GM18526 (cell line): ENCODE data around the gene PHC2.

ENCODE experiments used
- POLR2A ChIP-seq: IDR thresholded peaks from 3 replicates; pipeline ENCODE4 v1.6.1; 2011; ENCODE audit not compliant: insufficient read length; ENCODE audit errors: extremely low read depth

Gene PHC2

DNA sequence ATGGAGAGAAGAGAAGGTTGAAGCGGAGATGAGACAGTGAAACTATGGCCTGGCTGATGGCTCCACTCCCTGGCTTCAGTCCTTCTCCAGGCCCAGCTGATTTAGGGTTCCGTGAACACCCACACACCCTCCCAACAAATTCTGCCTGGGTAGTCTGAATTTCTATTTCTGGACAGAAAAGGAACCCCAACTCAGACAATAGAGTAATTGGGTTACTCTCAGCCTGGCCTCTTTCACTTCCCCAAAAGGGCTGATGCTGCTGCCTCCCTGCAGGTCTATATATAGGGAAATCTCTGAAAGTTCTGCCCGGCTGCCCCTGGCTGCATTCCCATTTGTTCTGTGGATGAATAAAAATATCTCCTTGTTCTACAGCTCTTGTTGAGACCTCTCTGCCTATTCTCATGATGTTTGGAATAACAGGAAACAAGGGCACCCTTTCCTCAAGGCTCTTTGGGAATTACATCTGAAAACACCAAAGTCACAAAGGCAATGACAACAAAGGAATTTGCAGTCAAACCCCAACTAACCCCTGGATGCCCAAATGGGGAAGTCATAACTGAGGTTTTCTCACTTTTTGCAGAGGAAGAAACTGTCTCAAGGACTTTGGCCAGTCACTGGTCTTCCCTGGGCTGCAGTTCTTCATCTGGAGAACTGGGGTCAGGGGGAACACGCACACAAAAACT is 30.2 kb upstream of the PHC2 start:
- no peak for TF ChIP-seq POLR2A

DNA sequence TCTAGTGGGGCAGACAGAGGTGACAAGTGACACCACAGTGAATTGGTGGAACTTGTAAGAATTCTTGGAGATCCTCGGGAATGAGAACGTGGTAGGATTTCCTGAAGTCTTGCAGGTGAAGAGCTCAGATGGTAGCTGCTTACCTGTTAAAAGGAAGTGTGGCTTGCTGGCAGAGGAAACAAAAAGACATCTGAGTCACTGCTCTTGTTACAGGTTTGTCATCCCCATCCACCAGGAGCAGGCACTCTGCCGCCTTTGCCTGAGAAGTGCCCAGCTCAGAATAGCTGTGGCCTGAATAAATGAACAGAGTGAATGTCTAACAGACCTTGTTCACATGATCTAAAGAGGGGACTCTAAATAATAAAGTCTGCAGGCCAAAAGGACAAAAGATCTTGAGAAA is 29.2 kb upstream of the PHC2 start:
- TF ChIP-seq POLR2A = no peak

DNA sequence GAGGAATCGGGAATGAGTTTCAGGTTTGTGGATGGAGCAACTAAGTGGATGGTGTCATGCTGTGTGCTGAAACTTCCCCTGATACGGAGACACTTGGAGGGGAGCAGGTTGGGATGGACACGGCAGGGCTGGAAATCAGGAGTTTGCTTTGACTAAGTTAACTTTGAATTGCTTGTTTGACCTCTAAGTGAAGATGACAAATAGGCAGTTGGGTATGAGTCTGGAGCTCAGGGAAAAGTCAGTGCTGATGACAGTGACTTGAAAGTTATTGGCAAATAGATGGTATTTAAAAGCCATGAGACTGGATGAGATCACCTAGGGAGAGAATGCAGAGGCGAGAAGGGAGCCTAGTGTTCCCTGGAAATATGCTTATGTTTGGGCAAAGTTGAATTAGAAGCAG is 28.8 kb upstream of the PHC2 start:
- TF ChIP-seq POLR2A = no peak

DNA sequence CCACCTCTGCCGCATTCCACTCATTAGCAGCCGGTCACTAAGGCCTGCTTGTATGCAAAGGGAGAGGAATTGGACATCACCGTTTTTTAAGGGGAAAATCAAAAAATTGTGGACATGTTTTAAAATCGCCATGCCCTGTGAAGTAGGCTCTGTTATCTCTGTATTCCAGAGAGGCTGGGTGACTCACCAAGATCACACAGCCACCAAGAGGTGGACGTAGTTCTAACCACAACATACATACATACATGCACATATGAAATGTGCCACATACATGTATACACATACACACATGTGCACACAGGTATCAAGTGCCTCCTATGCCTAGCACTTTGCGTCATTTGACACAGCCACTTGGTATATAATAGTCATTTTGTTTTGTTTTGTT is 25.6 kb upstream of the PHC2 start:
- no peak for TF ChIP-seq POLR2A

DNA sequence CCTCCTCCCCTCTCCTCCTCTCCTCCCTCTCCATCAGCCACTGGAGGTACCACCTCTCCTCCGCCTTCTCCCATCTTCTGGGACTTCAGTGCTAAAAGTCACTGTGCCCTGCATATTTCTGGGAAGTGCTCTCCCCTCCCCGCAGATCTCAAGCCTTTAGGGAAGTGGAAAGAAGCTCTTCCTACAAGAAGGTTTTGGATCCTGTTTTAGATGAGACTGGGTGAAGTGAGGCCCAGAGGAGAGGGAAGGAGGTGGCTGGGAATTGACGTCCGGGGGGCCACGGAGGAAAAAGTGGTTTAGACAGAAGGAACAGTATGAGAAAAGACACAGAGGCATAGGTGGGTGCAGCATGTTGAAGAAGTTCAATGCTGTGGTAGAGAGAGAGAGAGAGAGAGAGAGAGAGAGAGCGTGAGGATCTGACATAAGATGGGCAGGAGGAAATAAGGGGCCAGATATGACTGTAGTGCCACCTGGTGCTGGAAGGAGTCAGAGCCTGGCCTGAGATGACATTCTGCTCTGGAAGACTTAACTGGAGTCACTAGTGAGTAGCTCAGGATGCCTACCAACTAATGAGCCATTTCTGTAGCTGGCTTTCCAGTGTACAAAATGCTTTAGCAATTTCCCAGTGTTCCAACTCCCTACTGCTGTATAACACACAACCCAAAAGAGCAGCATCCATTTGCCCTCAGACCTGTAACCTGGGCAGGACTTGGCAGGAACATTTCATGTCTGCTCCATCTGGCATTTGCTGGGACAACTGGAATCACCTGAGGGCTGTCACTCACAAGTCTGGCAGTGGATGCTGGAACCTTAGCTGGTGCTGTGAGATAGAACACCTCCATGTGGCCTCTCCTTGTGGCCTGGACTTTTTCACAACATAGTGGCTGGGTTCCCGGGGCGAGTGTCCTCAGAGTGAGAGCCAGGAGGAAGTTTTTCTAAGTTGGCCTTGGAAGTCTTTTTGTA is 24.9 kb upstream of the PHC2 start:
- TF ChIP-seq POLR2A = no peak

DNA sequence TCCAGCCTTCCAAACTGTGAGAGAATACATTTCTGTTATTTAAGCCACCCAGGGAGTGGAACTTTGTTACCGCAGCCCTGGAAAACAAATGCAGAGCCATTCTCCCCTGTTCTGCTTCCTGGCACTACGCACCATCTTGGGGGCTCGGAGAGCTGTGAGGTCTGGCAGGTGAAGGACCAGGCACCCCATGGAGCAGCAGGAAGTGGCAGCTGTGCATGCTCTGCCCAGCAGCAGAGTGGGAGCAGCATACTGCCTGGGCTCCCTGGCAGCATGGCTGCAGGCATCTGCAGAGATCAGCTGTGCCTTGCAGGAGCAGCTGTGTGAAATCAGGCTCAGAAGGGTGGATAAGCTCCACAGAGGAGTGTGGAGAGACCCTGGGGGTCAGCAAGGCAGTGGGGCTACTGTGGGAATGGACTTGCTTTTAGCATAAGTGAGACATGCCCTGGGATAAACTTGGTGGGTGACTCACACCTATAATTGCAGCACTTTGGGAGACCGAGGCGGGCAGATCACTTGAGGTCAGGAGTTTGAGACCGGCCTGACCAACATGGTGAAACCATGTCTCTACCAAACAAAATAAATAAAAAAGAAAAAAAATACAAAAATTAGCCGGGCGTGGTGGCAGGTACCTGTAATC is 23.9 kb upstream of the PHC2 start:
- TF ChIP-seq POLR2A = no peak

DNA sequence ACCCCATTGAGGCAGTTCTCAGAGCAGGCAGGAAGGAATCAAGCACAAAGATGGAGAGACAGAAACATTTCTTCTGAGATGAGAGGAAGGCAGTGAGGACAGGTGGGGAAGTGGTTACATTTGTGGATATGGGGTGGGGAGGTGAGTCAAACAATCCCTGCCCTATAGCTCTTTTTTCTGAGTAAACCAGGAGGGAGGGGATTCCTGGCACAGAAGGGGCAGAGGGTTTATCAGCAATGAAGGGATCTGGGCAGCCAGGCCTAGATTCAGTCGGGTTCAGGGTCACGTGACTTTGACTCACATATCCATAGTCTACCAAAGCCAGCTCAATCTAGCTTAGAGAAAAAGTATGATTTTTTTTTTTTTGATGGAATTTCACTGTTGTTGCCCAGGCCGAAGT is 15.7 kb upstream of the PHC2 start:
- no peak for TF ChIP-seq POLR2A

DNA sequence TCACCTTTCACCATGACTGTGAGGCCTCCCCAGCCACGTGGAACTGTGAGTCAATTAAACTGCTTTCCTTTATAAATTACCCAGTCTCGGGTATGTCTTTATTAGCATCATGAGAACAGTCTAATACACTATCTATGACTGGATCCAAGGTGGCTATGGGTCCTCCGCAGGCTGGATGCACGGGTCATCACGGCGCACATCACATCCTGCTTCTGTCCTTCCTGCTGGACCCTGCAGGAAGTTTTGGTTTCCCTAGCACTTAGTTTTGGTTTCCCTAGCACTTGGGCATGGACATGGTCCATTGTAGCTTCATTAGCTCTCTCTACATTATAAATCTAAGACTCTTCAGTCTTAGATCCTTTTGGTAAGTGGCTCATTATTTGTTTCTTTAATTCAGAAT is 14.2 kb upstream of the PHC2 start:
- no peak for TF ChIP-seq POLR2A

DNA sequence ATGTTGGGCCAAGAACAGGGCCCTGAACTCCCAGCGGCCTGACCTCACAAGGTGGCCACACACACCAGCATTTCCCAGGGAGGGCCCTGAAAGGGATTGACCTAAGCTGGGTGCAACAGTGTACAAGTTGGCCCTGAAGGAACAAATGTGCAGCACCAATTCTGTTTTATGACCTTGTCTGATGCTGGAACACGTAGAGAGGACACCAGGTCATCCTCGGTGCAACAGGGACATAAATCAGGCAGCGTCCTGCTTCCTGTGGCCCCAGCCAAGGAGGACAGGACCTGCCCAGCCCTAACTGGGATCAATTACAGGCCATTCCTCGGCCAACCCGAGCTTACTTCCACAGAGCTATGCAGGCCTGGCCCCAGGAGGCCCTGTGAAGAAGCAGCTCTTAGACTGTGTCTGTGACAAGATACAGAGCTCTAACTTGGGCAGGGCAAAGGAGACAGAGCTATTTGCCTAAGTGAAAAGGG is 12.8 kb upstream of the PHC2 start:
- TF ChIP-seq POLR2A = no peak

DNA sequence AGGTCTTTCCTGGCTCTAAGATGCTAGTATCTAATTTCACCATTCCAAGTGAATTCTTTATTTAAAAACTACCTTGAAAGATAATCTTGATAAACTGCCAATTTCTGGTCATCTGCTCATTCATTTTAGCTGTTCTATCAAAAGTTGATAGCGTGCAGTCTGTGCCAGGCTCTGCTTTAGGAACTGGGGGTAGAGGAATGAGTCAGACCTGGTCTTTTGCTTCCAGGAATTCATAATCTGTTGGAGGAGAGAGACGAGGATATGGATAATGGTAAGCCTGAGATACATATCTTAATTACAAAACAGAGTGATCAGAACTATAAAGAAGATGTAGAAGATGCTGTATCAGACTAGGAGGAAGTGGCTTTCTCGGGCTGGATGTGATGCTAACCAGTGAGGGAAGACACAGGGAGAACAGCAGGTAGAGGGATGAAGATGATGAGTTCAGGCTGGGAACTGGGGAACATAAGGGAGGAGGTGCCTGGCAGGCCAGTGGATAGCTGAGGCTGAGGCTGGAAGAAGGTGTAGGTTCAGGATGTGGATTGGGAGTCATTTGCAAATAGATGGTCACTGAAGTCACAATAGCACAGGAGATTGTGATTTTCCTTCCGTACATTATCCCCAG is 12.3 kb upstream of the PHC2 start:
- no peak for TF ChIP-seq POLR2A

DNA sequence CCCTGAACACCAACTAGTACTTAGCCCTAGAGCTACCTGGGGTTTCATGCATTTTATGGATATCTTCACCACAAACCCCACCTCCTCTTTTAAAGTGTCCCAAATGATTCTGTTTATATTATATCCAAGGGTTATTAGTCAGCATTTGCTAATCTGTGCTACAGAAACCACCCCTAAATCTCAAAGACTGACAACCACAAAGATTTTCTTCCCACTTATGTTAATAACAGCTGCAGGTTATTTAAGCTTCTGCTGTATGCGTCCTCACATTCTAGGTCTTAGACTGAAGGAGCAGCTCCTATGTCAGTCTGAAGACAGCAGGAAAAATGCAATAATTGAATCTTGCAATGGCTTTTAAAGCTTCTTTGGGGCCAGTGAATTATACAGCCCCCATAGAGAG is 11.2 kb upstream of the PHC2 start:
- TF ChIP-seq POLR2A = no peak

DNA sequence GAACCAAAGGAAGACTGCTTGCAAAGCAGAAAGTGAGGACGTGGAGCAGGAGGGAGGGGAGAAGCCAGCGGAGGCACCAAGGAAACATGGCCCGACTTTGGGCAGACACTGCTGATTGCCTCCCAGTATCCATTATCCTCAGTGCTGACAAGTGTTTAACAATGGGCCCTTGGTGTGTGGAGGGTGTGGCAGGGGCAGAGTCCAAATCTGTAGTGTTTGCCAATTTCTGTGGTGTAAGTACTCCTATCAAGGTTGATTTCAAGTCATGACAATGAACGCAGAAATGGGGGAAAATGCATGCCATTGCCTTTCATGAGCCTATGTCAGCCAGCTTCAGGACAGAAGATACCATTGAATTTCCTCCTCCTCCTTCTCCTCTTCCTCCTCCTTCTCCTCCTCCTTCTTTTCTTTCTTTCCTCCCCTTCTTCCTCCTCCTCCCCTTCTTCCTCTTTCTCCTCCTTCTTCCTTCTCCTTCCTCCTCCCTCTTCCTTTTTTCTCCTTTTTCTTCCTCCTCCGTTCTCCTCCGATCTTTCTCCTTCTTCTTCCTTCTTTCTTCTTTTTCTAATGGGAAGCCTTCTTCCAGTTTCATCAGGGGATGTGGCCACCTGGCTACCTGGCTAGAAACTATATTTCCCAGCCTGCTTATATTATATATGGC is 10.3 kb upstream of the PHC2 start:
- no peak for TF ChIP-seq POLR2A

DNA sequence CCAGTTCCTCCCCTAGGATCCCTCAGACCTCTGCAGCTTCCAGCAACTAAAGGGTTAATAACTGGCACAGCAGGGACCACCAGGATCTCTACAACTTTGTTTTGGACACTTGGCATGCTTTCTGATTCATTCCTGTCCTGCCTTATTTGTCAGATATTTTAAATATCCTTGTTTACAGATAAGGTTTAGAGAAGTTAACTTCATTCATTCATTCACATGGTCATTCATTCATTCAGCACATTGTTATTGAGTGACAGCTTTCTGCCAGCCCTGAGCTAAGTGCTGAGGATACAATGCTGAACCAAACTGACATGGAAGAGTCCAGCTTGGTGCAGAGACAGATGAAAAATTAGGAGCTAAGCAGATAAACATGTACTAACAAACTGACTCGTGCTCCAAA is 8.8 kb upstream of the PHC2 start:
- no peak for TF ChIP-seq POLR2A

DNA sequence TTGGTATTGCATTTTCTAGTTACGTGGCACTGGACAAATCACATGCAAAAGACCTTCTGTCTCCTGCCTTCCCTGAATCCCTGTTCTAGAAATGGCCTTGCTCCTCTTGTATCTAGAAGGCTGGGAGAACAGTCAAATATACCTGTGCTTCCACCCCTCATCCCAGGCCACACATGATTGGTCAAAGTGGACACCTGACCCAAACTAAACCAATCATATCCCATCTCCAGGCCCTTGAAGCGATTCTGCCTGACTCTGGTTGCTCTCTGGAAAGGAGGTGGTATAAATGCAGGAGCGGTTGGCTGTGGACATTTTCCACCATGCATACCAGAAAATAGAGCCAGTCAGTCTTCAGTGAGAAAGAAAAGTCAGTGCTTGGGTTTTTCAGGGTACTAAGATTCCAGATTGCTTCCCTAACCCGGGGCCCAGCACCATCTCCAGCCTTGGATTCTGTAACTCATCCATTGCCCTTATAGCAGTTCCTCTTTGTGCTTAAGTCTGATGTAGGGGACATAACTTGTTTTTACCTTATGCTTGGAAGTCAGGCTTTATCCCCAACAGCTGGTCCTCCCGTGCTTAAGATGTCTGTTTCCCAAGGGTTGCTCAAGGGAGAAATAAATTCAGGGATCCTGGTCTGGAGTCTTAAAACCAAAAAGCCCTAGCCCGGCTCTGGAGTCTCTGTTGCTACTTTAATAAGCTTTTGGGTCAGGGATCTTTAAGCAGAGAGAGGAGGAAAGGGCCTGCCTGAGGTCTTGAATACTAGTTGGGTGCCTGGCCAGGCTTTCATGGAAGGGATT is 7.7 kb upstream of the PHC2 start:
- no peak for TF ChIP-seq POLR2A
